Stromal cell of bone marrow (primary cell): ENCODE data around the gene HK2.

Source experiments
- DNase-seq: peaks from one replicate; pipeline ENCODE4 v3.0.0-alpha.2; 2012; ENCODE audit warnings: low read depth

Gene HK2

GRCh38 chr2:74937221-74937880, 103.4 kb downstream of the HK2 start:
- no peak for DNase-seq

GRCh38 chr2:74938264-74938663, 104.3 kb downstream of the HK2 start:
- DNase-seq = no peak

- DNase-seq = no peak
Measured at GRCh38 chr2:74939919-74940812, 106.2 kb downstream of the HK2 start.

- no peak for DNase-seq
Measured at GRCh38 chr2:74941284-74941683, 107.4 kb downstream of the HK2 start.

GRCh38 chr2:74942263-74942662, 108.3 kb downstream of the HK2 start:
- no peak for DNase-seq
